ENCODE results near the gene PPP6R2.

Gene PPP6R2

GRCh38 chr22:50468626-50469025 lies 125.5 kb downstream of the PPP6R2 start:
- no peak for DNase-seq (ENCODE audit: low spot score)

DNA sequence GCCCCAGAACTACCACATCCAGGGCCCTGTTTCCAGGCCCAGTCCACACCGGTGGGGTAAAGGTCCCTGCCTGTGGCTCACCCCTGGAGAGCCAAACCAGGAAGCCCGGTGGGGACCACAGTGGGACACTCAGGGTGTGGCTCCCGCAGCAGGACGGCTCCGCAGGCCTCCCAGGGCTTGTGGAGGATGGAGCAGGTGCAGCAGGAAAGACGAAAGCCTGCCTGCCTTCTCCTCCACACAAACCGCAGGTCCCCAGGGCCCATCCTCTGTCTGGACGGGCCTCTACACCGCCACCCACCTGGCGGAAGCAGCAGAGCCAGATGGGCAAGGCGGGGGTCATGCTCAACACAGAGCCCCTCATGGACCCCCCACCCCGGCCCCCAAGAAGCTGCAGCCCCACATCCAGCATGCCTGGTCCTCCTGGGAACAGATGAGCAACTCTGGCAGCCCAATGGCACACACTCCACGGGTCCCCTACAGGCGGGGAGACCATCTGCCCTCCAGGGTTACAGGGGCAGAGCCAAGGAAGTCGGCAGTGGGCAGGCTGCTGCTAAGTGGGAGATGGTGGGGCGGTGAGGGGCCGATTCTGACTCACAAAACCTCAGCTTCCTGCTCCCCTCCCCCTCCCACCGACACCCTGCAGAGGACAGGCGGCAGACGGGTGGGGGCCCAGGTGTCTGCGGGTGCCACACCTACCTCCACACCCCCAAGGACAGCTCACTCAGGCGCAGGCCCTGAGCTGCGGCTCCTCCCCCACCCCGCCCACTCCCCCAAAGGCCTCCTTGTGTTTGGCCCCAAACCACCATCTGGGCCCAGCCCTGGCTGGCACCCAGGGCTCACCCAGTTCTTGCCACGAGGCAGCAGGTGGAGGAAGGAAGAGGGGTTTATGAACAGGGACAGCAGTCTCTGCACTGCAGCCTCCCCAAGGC lies 126.5 kb downstream of the PPP6R2 start:
- no peak for DNase-seq (ENCODE audit: low spot score)

DNA sequence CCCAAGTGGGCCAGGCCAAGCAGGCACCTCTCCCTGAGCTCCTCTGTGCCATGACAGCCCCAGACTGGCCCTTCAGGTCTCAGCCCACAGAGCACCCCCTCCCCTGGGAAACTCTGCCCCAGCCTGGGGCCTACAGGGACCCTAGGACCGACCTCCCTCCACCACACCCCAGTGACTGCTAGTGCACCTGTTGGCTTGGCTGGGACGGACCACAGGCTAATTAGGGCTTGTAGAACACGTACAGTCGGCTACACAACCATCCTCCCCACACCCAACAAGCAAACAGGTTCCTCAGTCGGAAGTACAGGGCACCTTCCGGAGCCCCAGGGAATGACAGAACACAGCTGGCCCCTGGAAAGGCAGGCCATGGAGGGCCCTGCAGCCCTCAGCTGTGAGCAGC lies 127.4 kb downstream of the PPP6R2 start:
- no peak for DNase-seq (ENCODE audit: low spot score)

DNA sequence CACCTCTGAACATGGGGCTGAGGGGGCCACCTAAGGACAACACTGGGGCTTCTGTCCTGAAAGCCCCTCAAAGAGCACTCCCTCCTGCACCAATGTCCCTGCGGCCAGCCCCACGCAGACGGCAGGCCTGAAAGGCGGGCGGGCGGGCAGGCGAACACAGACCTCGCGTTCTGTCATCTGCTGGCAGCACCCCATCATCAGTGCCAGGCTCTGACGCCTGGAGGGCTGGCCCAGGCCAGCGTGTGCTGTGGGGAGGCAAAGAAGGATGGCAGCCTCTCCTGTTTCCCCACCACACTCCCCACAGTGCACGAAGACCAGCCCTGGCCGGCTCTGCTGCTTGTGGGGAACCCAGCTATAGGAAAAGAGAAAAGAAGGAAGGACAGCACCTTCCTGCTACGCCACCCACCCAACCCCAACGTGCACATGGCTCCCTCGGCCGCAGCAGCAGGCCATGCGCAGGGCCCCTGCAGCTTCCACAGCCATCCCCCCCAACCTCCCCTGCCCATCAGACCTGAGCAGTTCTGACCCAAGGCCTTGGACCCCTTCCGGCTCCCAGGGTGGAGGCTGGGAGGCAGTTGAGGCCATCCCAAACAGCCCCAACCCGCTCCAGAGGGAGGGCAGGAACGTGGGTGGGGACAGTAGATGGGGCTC lies 128.2 kb downstream of the PPP6R2 start:
- DNase-seq (ENCODE audit: low spot score) = peak; percentile 80

DNA sequence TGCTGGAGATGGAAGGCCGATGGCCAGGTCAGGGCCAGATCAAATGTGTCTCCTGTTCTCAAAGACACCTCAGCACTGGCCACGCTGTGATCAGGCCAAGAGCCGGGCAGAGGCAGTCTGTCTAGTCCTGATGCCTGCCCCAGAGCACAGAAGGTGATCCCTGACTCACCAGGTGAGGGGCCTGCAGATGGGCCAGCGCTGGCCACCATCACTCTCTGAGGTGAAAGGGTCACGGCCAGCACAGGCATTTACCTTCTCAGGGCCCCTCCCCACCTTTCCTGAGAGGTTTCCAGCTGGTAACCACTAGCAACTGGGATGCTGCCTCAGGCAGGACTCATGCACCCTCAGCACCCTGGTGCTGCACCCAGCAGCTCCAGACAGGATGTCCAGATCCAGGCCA lies 128.8 kb downstream of the PPP6R2 start:
- DNase-seq (ENCODE audit: low spot score) = no peak

- DNase-seq (ENCODE audit: low spot score) = no peak
Observed at GRCh38 chr22:50473088-50473487, 130.0 kb downstream of the PPP6R2 start.

- DNase-seq (ENCODE audit: low spot score) = no peak
Observed at GRCh38 chr22:50473855-50474671, 130.9 kb downstream of the PPP6R2 start.

DNA sequence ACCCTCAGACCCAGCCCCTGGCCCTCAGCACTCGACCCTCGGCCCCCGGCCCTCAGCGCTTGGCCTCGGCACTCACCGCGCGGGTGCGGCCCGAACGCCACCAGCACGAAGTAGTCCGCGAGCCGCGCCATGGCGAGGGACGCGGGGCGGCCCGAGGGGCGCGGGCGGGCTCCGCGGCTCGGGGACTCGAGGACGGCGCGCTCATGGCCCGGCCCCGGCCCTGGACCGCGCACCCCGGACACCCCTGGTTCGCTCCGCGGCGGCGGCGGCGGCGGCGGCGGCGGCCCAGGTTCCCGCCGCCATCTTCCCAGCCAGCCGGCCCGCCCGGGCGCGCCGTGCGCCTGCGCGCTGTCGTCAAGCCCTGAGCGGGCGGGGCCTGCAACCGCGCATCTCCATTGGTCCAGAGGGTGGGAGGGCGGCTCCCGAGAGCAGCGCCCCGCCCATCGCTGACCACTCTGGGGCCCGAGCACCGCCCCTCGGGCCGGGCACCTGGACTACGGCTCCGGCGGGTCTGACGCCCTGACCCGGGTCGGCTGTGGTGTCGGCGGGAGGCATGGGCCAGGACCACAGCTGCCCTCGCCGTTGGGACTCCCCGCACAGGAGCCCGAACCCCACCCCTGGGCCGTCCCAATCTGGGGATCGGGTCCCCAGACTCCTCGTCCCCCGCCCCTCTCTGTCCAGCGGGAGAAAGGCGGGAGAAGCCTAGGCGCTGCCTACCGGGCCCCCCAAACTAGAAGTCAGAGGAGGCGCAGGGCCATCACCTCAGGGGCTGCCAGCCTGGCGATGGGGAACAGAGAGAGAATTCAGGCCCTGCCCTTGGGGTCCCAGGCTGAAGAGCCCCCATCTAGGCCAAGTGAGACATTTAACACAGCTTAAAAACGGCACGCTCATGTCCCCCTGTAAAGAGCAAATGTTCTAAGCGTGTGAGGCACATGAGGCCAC lies 131.9 kb downstream of the PPP6R2 start, which contains the start of gene SBF1:
Gene SBF1 (minus strand): TSS at position 326 of the 942 bp plus-strand sequence. CDS start 195 bp downstream, at position 131.
- peak; percentile 90 for DNase-seq (ENCODE audit: low spot score)

- no peak for DNase-seq (ENCODE audit: low spot score)
Observed at GRCh38 chr22:50475652-50476002, 132.5 kb downstream of the PPP6R2 start.

DNA sequence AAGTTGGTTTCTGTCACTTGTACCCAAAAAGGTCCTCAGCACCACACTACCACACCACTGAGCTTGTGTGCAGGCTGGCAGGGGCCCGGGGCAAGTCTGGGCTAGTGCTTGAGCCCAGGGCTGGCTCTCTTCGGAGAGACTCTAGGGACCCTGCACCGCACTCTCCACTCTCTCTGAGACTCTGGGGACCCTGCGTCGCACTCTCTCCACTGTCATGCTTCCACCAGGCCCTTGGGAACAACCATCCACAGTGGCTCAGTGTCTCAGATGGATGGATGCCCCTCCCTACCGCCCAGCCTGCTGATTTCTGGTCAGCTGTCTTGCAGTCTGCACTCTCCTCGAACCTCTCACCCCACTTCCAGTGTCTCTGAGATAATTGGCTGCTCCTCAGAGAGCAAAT lies 133.7 kb downstream of the PPP6R2 start:
- no peak for DNase-seq (ENCODE audit: low spot score)

DNA sequence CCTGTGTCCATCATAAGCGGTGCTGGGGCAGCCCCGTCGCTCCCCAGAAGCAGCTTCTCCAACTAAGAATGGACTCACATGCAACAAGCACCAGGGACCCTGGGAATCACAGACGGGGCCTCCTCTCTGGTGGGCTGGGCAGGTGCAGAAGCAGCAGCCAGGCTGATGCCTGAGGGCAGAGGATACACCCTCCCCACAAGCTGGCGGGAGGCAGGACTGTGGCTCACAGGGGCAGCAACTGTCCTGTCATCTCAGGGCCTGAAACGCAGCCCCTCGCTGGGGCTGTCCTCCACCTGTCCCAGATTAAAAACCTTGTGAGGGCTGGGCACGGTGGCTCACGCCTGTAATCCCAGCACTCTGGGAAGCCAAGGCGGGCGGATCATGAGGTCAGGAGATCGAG lies 134.8 kb downstream of the PPP6R2 start:
- no peak for DNase-seq (ENCODE audit: low spot score)

DNA sequence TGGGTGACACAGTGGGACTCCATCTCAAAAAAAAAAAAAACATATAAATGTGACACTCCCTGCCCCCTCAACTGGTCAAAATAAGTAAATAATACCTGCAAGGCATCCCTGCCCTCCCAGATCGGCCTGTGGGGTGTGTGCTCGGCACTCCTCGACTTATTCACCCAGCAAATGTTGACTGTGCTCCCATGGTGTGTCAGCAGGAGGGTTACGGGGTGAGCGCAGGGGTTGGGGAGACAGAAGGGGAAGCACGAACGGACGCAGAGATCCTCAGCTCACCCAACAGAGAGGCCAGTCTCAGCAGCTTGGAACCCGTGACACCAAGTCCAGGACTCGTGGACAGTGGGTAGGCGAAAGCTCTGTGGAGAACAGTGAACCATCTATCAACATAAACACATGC lies 136.6 kb downstream of the PPP6R2 start:
- DNase-seq (ENCODE audit: low spot score) = no peak

GRCh38 chr22:50481045-50481439 lies 137.9 kb downstream of the PPP6R2 start:
- DNase-seq (ENCODE audit: low spot score) = no peak

DNA sequence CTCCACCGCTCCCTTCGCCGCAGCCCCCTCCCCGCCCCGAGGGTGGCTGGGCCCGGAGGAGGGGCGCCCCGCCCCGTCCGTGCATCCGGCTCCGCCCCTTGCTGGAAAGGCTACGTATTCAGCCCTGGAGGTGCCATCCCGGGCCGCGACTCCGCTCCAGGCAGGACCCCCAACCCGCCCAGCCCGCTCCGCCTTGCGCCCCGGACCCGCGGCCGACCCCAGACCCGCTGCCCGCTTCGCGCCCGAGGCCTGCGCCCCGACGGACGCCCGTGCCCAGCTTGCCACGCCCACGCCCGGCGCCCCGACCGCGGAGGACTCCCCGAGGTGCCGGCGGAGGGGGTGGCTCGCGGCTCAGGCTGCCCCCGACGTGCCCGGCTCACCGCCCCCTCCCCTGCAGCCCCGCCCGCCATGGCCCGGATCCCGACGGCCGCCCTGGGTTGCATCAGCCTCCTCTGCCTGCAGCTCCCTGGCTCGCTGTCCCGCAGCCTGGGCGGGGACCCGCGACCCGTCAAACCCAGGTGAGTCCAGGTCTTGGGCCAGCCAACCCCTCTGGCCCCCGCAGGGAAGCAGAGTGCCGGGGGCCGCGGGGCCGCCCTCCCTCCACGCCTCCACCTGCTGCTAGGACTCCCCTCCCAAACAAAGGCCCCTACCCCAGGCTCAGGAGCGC lies 138.4 kb downstream of the PPP6R2 start, which contains the start of gene ADM2:
Gene ADM2 (plus strand): TSS at position 104 of the 667 bp plus-strand sequence. CDS start 305 bp downstream, at position 409.
- DNase-seq (ENCODE audit: low spot score) = no peak

DNA sequence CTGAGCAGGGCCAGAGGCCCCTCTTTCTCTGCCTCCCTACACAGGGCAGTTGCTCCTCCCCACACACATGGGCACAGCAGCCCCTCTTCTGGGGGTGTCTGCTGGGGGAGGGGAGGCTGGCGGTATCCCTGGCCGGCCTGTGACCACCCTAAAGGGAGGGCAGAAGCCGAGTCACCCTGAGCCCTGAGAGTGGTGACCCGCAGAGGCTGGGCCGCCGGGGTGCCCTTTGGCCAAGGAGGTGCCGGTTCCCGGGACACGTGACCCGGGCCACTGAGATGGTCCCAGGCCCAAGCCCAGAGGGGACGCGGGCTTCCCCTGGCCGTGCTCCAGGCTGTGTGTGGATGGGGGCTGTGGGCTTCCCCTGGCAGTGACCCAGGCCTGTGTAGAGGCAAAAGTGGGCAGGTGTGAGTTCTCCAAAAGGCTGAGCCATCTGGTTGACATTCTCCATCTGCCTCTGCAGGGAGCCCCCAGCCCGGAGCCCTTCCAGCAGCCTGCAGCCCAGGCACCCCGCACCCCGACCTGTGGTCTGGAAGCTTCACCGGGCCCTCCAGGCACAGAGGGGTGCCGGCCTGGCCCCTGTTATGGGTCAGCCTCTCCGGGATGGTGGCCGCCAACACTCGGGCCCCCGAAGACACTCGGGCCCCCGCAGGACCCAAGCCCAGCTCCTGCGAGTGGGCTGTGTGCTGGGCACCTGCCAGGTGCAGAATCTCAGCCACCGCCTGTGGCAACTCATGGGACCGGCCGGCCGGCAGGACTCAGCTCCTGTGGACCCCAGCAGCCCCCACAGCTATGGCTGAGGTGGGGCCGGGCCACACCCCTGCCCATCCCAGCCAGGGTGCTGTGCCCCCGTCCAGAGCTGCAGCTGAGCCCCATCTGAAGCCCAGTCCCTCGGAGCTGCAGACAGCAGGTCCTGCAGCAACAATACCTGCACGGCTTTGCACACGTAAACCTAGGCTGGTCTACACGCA lies 139.3 kb downstream of the PPP6R2 start:
- no peak for DNase-seq (ENCODE audit: low spot score)

DNA sequence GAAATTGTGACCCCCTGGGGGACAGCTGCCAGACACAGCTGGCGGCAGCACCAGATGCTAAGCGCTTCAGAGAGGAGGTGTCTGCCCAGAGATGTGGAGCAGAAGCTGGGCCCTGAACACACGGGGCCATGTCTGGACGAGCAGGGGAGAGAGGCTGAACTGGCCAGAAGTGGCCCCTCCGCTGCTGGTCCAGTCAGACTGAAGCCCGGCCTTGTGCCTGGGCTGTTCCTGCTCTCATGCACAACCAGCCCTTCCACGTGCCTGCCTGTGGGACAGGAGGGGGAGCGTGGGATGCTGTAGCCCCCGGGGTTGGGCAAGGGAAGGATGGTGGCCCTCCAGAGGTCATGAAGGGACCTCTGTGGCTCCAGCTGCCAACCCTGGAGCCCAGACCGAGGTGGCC lies 140.0 kb downstream of the PPP6R2 start:
- no peak for DNase-seq (ENCODE audit: low spot score)

DNA sequence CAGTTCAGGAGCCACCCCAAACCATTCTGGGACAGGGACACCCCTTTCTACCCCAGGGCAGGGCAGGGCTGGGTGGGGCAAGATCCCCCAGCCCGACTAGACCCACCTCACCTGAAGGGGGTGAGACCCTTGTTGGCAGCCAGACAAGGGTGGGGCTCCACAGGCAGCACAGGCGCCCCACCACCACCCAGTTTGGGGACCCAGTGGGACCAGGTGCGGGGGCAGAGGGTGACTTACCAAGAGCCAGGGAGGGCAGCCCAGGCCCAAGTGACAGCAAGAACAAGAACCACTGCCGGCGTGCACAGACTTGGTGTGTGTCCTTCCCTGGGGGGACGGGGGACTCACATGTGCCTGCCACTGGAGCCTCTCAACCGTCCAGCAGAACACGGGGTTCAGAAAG lies 140.4 kb downstream of the PPP6R2 start:
- no peak for DNase-seq (ENCODE audit: low spot score)

DNA sequence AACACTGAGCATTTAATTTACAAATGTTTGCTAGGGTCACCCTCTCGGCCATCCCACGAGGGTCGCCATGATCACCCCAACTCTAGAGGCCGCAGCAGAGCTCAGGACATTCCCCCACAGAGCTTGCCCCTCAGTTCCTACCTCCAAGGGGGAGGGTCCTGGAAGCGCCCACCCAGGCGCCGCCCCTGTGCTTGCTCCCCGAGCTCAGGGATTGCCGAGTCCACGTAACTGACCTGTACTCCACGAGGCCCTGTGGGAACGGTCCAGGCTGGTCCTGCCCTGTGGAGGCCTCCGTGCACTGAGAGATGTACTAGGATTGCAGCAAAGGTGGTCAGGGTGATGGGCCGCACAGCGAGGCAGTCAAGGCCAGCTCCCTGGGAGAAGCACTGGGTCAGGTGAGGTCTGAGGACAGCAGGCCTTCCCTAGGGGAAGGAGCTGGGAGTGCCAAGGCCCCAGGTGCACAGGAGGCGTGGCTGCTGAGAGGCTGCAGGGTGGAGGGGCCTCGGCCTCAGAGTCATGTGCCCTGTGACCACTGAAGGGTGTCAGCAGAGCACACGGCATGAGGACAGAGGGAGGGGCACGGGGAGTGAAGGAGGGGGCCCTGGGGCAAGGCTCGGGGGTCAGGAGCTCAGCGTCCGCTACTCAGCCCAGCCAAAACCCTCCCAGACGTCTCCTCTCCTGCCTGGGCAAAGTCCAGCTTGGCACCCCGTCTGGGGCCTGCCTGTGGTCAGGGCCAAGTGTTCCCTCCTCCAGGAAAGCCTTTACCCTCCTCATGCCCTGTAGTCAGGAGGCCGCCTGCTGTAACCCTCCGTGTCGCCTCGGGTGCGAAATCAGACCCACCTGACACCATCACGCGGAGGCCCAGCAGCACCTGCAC lies 141.1 kb downstream of the PPP6R2 start:
- no peak for DNase-seq (ENCODE audit: low spot score)
